HG02852 (cell line): ENCODE data around the gene UGT1A4.

ENCODE experiments used
- ATAC-seq: cut with Tn5 transposase; IDR thresholded peaks from one replicate; pipeline ENCODE4 v1.9.1; 2021; ENCODE audit warnings: mild to moderate bottlenecking, moderate library complexity; ENCODE audit not compliant: unreplicated experiment

Gene UGT1A4

GRCh38 chr2:233718552-233718951 lies at the start of gene UGT1A4:
UGT1A4 (plus strand) TSS chr2:233718736; CDS start chr2:233718821, 85 bp downstream.
- ATAC-seq: no peak

GRCh38 chr2:233671290-233672161 lies 47.0 kb upstream of the UGT1A4 start, which contains the start of gene UGT1A9:
UGT1A9 (plus strand) TSS chr2:233671898; CDS start chr2:233671935, 37 bp downstream.
- ATAC-seq: no peak

- no peak for ATAC-seq
Observed at GRCh38 chr2:233672886-233673285, 45.6 kb upstream of the UGT1A4 start.

- no peak for ATAC-seq
Observed at GRCh38 chr2:233673896-233674295, 44.6 kb upstream of the UGT1A4 start.

GRCh38 chr2:233674314-233674713 lies 44.2 kb upstream of the UGT1A4 start:
- ATAC-seq: no peak

- ATAC-seq: no peak
Observed at GRCh38 chr2:233674995-233675394, 43.5 kb upstream of the UGT1A4 start.

GRCh38 chr2:233676046-233676445 lies 42.5 kb upstream of the UGT1A4 start:
- ATAC-seq: no peak

GRCh38 chr2:233679196-233679595 lies 39.3 kb upstream of the UGT1A4 start:
- no peak for ATAC-seq

GRCh38 chr2:233680361-233681045 lies 38.0 kb upstream of the UGT1A4 start:
- ATAC-seq: no peak

- no peak for ATAC-seq
Observed at GRCh38 chr2:233681521-233682099, 36.9 kb upstream of the UGT1A4 start, which contains the start of gene UGT1A7. UGT1A7 (plus strand) TSS chr2:233681901; CDS start chr2:233681938, 37 bp downstream.

- no peak for ATAC-seq
Observed at GRCh38 chr2:233684640-233685039, 33.9 kb upstream of the UGT1A4 start.

- ATAC-seq: no peak
Observed at GRCh38 chr2:233686928-233687327, 31.6 kb upstream of the UGT1A4 start.

- no peak for ATAC-seq
Observed at GRCh38 chr2:233688341-233688740, 30.2 kb upstream of the UGT1A4 start.

GRCh38 chr2:233689031-233689430 lies 29.5 kb upstream of the UGT1A4 start:
- ATAC-seq: no peak

GRCh38 chr2:233689501-233689900 lies 29.0 kb upstream of the UGT1A4 start:
- ATAC-seq: no peak

GRCh38 chr2:233690444-233690843 lies 28.1 kb upstream of the UGT1A4 start:
- ATAC-seq: no peak

GRCh38 chr2:233691443-233692433 lies 26.8 kb upstream of the UGT1A4 start:
- no peak for ATAC-seq

GRCh38 chr2:233692648-233693047 lies 25.9 kb upstream of the UGT1A4 start, which contains the start of gene UGT1A6:
UGT1A6 (plus strand) TSS chr2:233692890; CDS start chr2:233693005, 115 bp downstream.
- no peak for ATAC-seq

- no peak for ATAC-seq
Observed at GRCh38 chr2:233693963-233694362, 24.6 kb upstream of the UGT1A4 start.

GRCh38 chr2:233698740-233699139 lies 19.8 kb upstream of the UGT1A4 start:
- no peak for ATAC-seq
